K562 (cell line): Measurements from ENCODE around the gene AGMO.

Experiments used
- ARID3A ChIP-seq: IDR thresholded peaks from 2 replicates; pipeline ENCODE4 v1.6.1; 2012; ENCODE audit warnings: low read depth, low read length, improper control_type of control experiment, borderline replicate concordance
- POLR2AphosphoS5 ChIP-seq: IDR thresholded peaks from 2 replicates; pipeline ENCODE4 v1.6.1; 2011; ENCODE audit warnings: mild to moderate bottlenecking, low read depth, low read length, moderate library complexity; ENCODE audit not compliant: control insufficient read depth, insufficient read depth
- ZNF175 ChIP-seq: fragments of 200-800 bp; sonication (Bioruptor generic); IDR thresholded peaks from 2 replicates; pipeline ENCODE4 v1.6.1; 2016; ENCODE audit warnings: low read depth, mild to moderate bottlenecking, missing genetic modification characterization, missing compliant biosample characterization

GRCh38 chr7:15397159-15397550 is 164.7 kb downstream of the AGMO start:
- TF ChIP-seq ARID3A (no peak), POLR2AphosphoS5 (no peak), ZNF175 (CRISPR knock-in tag) (no peak)
